Urothelium cell line (cell line): Measurements from ENCODE around the gene ACR.

Source experiments
- DNase-seq: peaks from one replicate; pipeline ENCODE4 v3.0.0; 2011; ENCODE audit warnings: low spot score, mixed read lengths
- FAIRE-seq: peaks from 2 replicates; lab custom pipeline; 2011; peaks lifted over from hg19 to GRCh38; lab: Jason Lieb, UNC

The ACR gene

DNA sequence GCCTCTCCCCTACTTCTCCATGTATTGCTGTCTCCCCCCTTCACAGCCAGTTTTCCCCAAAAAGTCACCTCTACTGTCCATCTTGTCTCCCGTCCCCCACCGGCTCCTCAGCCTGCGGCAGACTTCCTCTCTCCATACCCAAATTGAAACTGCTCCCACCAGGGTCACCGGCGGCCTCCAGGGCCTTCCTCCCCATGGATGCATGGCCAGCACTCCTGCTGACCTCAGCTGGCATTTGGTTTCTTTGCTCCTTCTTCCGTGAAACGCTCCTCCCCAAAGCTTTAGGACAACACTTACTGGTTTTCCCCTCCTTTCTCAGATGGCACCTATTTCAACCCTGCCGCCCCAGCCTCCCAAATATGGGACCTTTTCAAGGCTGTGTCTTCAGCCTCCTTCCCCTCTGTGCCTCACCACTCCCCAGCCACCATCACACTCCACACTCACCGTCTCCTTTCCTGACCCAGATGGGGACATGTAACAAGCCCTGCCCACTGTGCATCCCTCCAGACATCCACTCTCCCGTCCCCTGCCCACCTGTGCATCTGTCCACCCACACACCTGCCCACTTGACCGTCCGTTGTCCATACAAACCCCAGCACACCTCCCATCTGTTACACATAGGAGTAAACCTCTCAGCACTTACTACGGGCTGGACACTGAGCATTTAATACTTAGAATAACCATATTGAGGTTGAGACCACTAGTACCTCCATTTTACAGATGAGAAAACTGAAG lies 21.5 kb upstream of the ACR start:
- DNase-seq: no peak
- FAIRE-seq: no peak

DNA sequence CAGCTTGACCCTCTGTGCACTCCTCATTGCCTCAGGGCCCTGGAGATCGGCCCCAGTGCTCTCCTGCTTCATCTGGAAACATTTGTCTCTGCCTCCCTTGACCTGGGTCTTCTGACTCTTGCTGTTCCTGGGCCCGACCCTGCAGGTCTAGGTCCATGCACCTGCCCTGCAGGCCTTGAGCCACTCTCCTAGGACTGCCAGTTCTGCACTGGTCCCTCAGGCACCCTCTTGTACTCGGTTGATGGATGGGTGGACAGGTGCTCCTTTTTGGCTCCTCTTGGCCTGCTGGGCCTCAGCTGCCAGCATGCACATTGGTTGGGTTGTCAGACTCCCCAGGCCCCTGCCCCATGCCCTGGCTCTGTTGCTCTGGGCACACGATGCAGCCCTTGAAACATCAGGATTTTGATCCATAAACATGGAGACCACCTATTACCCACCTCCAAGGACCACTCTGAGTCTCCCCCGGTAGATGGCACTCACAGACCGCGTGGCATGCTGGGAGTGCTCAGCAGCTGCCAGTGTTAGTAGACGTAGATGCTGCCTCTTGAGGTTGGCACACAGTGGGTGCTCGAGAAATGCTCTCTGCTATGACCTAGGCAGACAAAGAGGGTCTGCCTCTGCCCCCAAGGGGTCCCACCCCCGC lies 20.2 kb upstream of the ACR start:
- DNase-seq: no peak

DNA sequence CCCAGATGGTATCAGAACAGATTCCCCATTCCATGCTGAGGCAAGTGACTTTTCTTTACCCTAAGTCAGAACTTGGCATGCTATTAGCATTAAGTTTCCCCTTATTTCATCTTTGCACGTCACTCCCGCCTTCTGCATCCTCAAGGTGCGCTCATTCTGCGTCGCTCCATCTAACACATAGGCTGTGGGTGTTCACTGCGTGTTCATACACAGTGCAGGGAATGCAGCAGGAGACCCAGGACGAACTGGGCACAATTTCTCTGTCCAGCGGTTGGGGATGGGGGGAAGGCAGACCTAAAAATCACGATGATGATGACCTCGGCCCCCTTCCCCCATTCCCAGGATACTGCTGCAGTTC lies 19.7 kb upstream of the ACR start:
- no peak for FAIRE-seq
- no peak for DNase-seq

More for the DNA sequence above, 20.2 kb upstream of the ACR start:
- FAIRE-seq: no peak

DNA sequence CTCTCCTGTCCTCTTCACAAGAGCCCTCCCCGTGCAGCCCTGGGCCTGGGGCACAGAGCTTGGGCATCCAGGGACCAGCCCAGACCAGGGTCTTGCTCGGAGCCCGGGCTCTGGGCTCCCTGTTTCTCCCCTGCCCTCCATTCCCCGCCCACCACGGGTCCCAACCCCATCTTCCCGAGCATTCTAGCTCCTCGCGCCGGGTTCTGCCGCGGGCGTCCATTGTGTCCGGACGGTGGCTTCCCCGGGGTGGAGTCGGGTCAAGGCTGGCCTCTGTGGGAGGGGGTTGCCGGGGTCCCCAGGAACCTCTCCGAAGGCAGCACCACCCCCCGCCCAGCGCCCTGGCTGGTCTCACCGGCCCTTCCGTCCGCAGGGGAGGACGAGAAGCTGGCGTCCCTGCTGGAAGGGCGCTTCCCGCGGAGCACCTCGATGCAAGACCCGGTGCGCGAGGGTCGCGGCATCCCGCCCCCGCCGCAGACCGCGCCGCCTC lies 18.1 kb upstream of the ACR start:
- DNase-seq: no peak
- no peak for FAIRE-seq

DNA sequence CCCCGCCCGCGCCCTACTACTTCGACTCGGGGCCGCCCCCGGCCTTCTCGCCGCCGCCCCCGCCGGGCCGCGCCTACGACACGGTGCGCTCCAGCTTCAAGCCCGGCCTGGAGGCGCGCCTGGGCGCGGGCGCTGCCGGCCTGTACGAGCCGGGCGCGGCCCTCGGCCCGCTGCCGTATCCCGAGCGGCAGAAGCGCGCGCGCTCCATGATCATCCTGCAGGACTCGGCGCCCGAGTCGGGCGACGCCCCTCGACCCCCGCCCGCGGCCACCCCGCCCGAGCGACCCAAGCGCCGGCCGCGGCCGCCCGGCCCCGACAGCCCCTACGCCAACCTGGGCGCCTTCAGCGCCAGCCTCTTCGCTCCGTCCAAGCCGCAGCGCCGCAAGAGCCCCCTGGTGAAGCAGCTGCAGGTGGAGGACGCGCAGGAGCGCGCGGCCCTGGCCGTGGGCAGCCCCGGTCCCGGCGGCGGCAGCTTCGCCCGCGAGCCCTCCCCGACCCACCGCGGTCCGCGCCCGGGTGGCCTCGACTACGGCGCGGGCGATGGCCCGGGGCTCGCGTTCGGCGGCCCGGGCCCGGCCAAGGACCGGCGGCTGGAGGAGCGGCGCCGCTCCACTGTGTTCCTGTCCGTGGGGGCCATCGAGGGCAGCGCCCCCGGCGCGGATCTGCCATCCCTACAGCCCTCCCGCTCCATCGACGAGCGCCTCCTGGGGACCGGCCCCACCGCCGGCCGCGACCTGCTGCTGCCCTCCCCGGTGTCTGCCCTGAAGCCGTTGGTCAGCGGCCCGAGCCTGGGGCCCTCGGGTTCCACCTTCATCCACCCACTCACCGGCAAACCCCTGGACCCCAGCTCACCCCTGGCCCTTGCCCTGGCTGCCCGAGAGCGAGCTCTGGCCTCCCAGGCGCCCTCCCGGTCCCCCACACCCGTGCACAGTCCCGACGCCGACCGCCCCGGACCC lies 17.4 kb upstream of the ACR start:
- DNase-seq: no peak
- no peak for FAIRE-seq

DNA sequence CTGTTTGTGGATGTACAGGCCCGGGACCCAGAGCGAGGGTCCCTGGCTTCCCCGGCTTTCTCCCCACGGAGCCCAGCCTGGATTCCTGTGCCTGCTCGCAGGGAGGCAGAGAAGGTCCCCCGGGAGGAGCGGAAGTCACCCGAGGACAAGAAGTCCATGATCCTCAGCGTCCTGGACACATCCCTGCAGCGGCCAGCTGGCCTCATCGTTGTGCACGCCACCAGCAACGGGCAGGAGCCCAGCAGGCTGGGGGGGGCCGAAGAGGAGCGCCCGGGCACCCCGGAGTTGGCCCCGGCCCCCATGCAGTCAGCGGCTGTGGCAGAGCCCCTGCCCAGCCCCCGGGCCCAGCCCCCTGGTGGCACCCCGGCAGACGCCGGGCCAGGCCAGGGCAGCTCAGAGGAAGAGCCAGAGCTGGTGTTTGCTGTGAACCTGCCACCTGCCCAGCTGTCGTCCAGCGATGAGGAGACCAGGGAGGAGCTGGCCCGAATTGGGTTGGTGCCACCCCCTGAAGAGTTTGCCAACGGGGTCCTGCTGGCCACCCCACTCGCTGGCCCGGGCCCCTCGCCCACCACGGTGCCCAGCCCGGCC lies 16.7 kb upstream of the ACR start:
- no peak for DNase-seq
- FAIRE-seq: no peak

DNA sequence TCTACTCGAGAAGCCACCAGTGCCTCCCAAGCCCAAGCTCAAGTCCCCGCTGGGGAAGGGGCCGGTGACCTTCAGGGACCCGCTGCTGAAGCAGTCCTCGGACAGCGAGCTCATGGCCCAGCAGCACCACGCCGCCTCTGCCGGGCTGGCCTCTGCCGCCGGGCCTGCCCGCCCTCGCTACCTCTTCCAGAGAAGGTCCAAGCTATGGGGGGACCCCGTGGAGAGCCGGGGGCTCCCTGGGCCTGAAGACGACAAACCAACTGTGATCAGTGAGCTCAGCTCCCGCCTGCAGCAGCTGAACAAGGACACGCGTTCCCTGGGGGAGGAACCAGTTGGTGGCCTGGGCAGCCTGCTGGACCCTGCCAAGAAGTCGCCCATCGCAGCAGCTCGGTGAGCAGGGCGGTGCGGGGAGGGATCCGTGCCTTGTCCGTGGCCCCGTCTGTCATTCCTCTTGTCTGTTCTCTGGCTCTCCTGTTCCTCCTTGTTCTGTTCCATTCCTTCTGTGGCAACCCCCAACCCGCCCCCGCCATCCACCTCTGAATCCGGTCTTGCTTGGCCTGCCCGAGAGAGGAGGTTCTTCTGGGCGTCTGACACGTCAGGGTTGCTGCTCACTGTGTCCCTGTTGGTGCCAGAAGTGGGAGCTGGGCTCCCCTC lies 15.8 kb upstream of the ACR start:
- no peak for FAIRE-seq
- no peak for DNase-seq

DNA sequence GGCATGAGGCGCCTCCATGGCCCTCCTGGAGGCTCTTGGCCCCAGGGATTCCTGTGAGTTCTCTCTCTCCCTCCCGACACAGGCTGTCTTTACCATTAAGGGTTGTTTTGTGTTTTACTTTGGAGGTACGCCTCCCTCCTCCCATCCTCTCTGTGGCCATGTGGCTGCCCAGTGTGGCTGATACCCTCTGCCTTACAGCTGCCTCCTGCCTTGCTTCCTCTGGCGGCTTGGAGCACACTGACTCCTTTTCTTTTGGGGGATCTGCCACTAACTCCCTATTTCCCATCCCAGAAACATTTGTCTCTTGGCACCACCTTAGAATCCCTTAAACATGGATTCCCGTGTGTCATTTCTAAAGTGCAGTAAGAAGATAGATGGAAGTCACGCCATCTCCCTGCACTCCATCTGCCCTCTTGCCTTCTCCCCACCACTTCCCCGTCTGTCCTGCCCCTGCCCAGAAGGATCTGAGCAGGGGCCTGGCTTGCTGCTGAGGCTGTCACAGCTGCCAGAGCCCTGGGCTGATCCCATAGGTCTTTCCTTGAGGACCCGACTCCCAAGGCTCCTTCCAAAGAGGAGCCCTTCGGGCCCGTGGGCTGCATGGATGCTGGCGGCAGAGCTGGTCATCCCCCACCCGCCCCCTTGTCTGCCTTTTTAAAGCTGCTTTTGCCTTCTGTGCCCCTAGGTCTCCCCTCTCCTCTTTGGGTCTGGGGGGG lies 15.1 kb upstream of the ACR start:
- FAIRE-seq (no peak), DNase-seq (no peak)

DNA sequence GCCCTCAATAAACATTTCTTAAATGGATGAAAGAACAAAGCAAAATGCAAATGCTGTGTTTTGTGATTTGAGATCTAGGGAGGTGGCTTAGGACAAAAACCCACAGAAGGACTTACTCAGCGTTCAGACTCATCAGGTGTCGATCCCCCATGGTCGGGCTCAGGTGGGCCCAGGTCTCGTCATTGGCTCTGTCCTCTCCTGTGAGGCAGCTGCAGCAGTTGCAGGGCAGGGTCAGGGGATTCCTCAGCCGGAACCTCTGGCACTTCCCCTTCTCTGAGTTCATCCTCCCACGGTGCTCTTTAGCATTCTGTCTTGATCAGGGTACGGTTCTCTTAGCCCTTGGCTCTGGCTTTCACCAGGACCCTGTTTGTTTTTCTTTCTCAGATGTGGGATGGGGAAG lies 14.0 kb upstream of the ACR start:
- no peak for FAIRE-seq
- DNase-seq: no peak

DNA sequence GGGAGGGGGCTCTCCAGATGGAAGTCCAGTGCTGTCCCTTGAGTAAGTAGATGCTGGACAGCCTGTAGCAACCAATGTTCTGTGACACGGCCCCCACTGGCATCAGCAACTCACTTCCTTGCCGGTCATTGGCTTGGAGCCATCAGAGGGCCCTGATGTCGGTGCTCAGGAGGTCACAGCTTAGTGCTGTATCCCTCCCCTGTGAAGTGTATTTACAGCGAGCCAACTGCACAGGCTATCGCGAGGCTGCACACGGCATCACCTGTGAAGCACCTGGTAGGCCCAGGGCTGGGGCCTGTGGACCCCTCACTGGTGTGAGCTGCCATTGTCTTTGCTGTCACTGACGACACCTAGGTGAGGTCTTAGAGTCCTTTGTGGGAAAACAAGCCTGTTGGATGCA lies 13.4 kb upstream of the ACR start:
- no peak for DNase-seq
- FAIRE-seq: no peak

DNA sequence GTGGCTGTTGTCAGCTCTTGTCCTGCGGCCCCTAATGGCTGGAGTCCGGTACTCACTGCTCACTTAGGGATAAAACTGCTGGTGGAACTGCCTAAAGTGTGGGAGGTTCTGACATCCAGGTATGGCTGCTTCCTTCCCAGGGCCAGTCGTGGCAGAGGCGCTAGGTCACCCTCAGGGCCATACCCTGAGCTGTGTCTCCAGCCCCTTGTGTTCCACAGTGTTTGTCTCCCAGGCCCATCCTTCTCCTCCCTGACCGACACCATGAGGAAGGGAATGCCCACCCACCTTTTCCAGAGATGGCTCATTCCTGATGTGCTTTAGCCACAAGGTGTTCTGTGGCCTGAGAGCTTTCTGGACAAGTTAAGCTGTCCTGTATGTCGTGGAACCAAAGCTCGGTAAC lies 12.4 kb upstream of the ACR start:
- DNase-seq (no peak), FAIRE-seq (no peak)

DNA sequence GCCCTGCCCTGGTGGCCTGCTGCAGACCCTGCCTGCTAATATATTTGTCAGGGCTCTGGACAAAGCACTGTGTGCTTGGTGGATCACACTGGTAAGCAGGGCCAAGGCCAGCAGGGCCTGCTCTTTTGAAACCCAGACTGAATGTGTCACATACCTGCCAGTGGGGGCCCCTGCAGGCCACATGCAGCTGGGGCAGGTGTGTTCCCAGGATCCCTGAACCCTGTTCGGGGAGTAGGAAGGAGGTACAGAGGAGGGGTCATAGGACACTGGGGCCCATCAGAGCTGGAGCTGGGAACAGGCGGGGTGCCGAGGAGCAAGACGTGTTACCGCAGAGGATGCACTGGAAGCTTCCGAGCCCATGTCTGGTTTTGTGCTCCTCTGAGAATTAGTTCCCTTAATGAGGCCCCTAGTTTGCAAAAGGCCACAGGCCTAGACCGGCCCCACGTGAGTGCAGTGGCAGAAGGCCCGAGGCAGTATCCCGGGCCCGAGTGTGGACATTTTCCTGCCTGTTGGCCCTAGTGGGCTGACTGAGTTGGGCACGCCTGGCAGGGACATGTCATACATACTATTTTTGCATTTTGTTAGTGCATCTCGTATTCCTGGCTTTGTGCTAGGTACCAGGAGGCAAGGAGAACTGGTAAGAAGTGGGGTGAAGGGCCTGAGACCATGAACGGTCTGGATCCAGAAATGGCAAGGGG lies 11.2 kb upstream of the ACR start:
- DNase-seq: no peak
- FAIRE-seq: no peak

DNA sequence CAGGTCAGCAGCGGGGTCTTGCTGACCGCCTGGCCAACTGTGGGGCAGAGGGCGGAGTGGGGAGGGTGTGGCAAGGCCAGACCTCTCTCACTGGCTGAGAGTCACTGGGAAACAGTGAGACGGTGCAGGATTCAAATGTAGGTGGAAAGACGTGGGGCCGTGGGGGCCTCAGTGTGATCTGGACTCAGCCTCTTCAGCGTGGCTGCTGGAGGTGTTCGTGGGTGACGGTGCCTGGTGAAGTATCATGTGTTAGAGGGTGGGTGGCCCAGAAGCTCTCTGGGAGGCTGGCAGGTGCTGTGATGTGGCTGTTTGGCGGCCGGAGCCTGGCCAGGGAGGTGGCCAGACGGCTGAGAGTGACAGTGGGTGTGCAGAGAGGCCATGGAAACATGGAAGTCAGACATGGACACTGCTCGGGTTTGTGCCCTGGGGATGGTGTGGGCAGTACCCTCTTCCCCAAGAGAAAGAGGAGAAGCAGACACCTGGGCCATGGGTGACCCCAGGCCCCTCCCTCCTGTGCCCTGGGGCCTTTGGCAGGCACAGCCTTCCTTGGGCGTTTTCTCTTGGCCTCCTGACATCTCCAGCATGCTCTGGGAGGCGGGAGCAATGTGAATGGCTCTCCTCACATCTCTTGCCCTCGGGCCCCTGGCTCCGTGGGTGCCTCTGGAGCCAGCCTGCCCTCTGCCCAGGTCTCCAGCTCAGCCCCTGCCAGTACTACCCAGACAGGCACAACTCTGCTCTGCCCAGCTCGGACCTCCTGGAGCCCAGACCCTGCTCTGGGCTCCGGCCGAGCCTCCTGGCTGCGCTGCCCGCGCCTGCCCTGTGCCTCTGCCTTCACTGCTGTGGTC lies 10.1 kb upstream of the ACR start:
- no peak for DNase-seq
- no peak for FAIRE-seq

DNA sequence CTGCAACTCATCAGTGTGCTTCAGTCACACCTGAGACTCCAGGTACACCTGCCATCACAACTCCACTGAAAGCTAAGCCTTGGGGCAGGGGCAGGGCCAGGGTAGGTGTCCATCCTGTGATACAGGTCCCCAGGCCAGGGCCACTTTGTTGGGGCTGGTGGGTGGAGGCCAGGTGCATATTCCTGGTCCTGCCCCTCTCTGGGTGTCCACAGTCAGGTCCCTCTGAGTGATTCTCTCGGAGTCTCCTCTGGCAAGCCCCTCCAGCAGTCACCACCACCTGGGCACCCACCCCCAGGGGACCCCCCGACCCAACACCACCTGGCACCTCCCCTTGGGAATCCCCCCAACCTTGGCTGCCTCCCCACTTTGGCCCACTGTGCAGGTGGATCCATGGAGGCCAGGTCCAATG lies 9.5 kb upstream of the ACR start:
- no peak for DNase-seq
- FAIRE-seq: no peak

DNA sequence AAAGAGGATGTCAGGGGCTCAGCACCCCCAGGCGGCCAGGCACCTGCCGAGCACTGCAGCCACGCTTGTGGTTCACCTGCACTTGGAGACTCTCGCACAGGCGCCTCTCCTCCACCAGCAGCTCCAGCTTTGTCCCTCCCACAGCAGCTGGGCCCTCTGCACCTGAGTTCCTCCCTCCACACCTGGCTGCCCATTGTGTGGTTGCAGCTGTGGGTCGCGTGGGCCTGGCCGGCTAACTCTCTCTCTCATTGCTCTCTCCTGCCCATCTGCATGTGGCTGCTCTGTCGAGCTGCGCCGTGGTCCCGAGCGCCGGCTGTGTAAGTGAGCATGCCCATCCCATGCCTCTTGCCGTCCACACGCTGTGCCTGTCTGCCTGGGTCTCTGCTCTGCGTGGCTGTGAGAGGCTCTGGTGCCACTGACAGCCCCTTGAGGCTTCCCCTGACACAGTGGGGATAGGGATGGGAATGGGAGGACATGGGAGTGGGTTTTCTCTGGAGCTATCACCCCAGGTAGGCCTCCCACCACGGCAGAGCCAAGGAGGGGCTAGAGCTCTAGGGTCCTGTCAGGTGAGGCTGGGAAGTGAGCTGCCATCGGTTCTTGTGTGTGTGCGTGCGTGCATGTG lies 8.5 kb upstream of the ACR start:
- FAIRE-seq (no peak), DNase-seq (no peak)

DNA sequence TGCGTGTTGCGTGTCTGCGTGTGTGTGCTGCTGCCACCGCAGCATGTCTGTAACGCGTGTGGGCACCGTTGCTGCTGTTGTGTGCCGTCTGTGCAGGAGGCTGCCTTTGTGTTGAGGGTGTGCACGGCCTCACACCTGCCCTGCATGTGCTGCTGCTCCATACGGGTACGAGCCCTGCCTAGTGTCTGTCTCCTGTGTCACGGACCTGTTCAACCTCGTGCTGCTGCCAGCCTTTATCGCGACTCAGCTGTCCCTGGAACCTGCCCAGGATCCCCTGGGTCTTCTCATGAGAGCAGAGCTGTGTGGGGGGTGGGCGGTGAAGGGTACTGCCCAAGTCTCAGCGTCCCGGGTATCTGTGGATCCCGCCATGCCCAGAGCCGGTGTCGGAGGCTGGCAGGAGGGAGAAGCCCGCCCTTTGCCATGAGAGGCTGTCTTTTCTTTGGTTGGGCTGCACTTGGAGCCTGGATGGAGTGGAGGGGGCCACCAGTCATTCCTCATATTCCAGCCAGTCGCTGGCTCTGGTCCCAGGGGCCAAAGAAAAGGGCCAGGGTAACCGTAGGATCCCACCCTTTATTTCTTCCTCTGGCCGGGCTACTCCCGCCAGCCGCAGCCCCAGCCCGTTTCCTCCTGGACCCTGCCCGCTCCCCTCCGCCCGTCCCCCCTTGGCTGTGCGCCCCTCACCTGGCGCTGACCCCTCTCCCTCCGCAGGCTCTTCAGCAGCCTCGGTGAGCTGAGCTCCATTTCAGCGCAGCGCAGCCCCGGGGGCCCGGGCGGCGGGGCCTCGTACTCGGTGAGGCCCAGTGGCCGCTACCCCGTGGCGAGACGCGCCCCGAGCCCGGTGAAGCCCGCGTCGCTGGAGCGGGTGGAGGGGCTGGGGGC lies 7.8 kb upstream of the ACR start:
- DNase-seq (no peak), FAIRE-seq (peak; percentile 52)
